Heart left ventricle (tissue), 16 donors: ENCODE results near the gene FYN. TPM values are rescaled to one million over a fixed set of nuclear protein-coding genes. Genes with fewer than 3 reads are reported as not detected.
A peak's percentile ranks its signal among the peaks of the same experiment; 100 is the strongest.

ENCODE experiments used
- ATAC-seq, 4 donors: fragments of 200-7000 bp; cut with Tn5 transposase; one replicate each; pipeline ENCODE4 v1.9.1; 2020 to 2022; ENCODE audit warnings: moderate library complexity in 4 of 4, mild to moderate bottlenecking in 3 of 4, moderate number of reproducible peaks in 1 of 4
- DNase-seq, 5 donors: peaks; one replicate each; pipeline ENCODE4 v3.0.0-alpha.2; 2020
- H3K27ac ChIP-seq, 12 donors: fragments of 200-600 bp; sonication (generic) in 4 of 12; one replicate each; pipeline versions ENCODE4 v1.5.0 to v1.8.0; 2016 to 2022; ENCODE audit warnings: mild to moderate bottlenecking in 2 of 12
- H3K27me3 ChIP-seq, 9 donors: fragments of 200-600 bp; sonication (generic) in 2 of 9; one replicate each; pipeline versions ENCODE4 v1.5.1 to v1.8.0; 2016 to 2022; ENCODE audit warnings: mild to moderate bottlenecking in 3 of 9
- H3K36me3 ChIP-seq, 9 donors: fragments of 200-600 bp; sonication (generic) in 2 of 9; one replicate each; pipeline versions ENCODE4 v1.5.0 to v1.8.0; 2018 to 2022; ENCODE audit warnings: mild to moderate bottlenecking in 2 of 9
- H3K4me1 ChIP-seq, 12 donors: fragments of 200-600 bp; sonication (generic) in 4 of 12; one replicate each; pipeline versions ENCODE4 v1.5.0 to v1.8.0; 2016 to 2022; ENCODE audit warnings: mild to moderate bottlenecking in 3 of 12
- H3K4me3 ChIP-seq, 12 donors: fragments of 200-600 bp; sonication (generic) in 4 of 12; one replicate each; pipeline versions ENCODE4 v1.5.0 to v1.8.0; 2017 to 2022; ENCODE audit warnings: mild to moderate bottlenecking in 9 of 12, moderate library complexity in 4 of 12
- H3K9me3 ChIP-seq, 12 donors: fragments of 200-600 bp; sonication (generic) in 4 of 12; one replicate each; pipeline versions ENCODE4 v1.5.0 to v1.8.0; 2016 to 2022; ENCODE audit warnings: mild to moderate bottlenecking in 1 of 12
- CTCF ChIP-seq, 12 donors: fragments of 200-600 bp; sonication (generic) in 4 of 12; IDR thresholded peaks; one replicate each; pipeline versions ENCODE4 v1.5.0 to v1.8.0; 2018 to 2022; ENCODE audit warnings: antibody characterized with exemption in 12 of 12, mild to moderate bottlenecking in 5 of 12
- POLR2A ChIP-seq, 2 donors: fragments of 450-650 bp; IDR thresholded peaks; one replicate each; pipeline ENCODE4 v1.6.1; 2017; ENCODE audit warnings: antibody characterized with exemption in 2 of 2, mild to moderate bottlenecking in 2 of 2, moderate library complexity in 2 of 2
- WGBS, 4 donors: extraction: QIAGEN DNeasy Blood & Tissue Kit in 2 of 4; methylation state at CpG; one replicate each; pipeline versions ENCODE4 v1.1.5 to v1.1.7; 2013 to 2018; 5-methylcytosine and 5-hydroxymethylcytosine counted together
- intact Hi-C, 10 donors: fragments of 100-400 bp; cut with DNase I; formaldehyde crosslinking; loops; one replicate each; pipeline versions ENCODE4 v1.11.1 to v1.14.2; 2022
- polyA plus RNA-seq, 2 donors: library from polyadenylated mRNA; stranded (reverse); fragments of 200-250 nt; gene quantifications; one replicate each; pipeline ENCODE4 v1.2.3, GENCODE V29; 2013
- total RNA-seq, 9 donors: library from RNA; depleted of rRNA in 2 of 9; stranded (reverse); fragments of >200 nt in 2 of 9; fragmentation: NEBNext Ultra II Directional in 3 of 9; extraction: Animal tissue kit (Norgen Biotek cat#: 25700) in 3 of 9; gene quantifications; one replicate each; pipeline versions ENCODE4 v1.1.0 to v1.2.4, GENCODE V29; 2016 to 2023
- donor health status: ischemic (EF 13 %, LVEDD 7.1; RV severe dilation, severe dysfunction).
- donor health status: healthy with polysubstance abuse.
- donor health status: DM: no; HTN: yes; CAD: no.
- donor health status: DM: no; HTN: no; CAD: no.
- donor health status: ischemic (EF 25% LVEDD 6.9; RV normal size, moderate dysfunction).
- donor health status: ischemic (EF 25% LVEDD 5.7; RV mildly dilated, moderate dysfunction).
- donor health status: healthy.
- donor health status: DM: yes; HTN: yes; CAD: no.
- donor health status: ischemic (EF 35%, LVEDD 5.7; RV mildly dilated, moderate dysfunction).
- donor health status: nonischemic (EF 11% LVEDD 7.7; RV severe dilation, severe dysfunction).
- donor health status: DM: yes; HTN: yes; CAD: no.
- donor health status: PGD.
- donor health status: ischemic (EF 29% LVEDD 5.4; RV normal size, mild dysfunction).
- donor health status: nonischemic (EF 23%, LVEDD 6.1; RV moderate dilation, normal function).

Gene FYN
- total and polyA plus RNA-seq, 11 donors, result 14.7 to 72.4 (median 52.3) TPM

DNA sequence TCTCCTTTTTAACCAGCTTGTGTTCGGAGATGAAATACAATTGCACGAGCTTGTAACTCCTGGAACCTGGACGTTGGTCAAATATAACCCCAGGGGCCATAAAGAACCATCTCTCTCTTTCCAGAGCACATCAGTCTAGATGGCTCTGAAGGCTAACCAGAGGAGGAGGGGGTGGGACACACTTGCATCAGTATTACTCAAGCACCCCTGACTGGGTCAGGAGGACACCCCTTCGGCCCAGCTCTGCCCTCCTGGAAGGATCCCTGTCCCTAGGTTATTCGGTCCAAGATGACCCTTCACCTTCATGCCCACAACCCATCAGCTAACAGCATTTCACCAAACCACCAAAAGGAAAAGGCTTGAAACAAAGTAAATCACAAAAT, 67.1 kb downstream of the FYN start:
- Histone ChIP-seq H3K4me1 (peaks cover 2 to 64% (median 31%) of the 10 kb centered on the region in 12 donors), H3K36me3 (peaks cover 0 to 10% (median 0%) of the 10 kb centered on the region in 9 donors), H3K27me3 (no peaks in the 10 kb centered on the region), H3K9me3 (no peaks in the 10 kb centered on the region), H3K4me3 (no peak overlapping the region), H3K27ac (peak overlapping the region in 1 of 12 donors; percentile 84)
- ATAC-seq, result no peak
- TF ChIP-seq CTCF (IDR thresholded peaks at IDR 0.05) (no peak), POLR2A (IDR thresholded peaks at IDR 0.05) (no peak)
- intact Hi-C loops, result loop anchor here in 2 of 10 donors (10.0 kb wide), 1 partner anchor 189 kb away; no protein-coding TSS in a partner anchor
- DNase-seq, result no peak
- WGBS, 4 donors, result 84 to 92% (median 86%) methylated on average over 5 of the region's 5 CpGs

DNA sequence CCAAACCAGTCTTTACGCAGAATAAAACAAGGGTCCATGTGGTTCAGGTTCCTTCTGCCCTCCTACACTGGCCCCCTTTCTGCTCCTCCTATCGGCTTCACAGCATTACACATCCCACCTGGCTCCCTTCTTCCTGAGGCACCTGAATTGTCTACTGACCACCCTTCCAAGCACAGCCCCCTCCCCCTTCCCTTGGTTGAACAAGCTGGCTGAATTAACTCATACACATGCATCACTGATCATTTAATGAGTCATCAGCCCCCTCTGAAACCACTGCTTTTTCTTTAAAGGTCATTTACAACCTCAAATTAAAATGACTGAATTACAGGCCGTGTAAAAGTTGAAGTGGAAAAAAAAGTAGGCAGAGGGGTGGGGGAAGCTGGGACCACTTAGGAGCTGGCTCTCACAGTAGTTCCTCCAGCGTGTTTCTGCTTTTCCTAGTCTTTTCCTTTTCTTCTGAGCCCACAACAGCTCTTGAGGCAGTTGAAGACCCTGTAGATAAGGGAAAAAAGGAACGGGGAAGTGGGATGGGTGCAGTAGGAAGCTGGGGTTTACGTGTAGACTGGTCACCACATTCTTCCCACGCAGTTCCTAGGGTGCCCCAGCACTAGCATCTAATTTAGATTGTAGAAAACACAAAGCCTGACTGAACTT, 67.6 kb downstream of the FYN start:
- DNase-seq, result no peak
- H3K4me3 ChIP-seq, result no peak overlapping the region
- TF ChIP-seq CTCF (IDR thresholded peaks at IDR 0.05) (no peak), POLR2A (IDR thresholded peaks at IDR 0.05) (no peak)
- peaks cover 2 to 63% (median 32%) of the 10 kb centered on the region in 12 donors for H3K4me1 ChIP-seq
- WGBS, 4 donors, result 74 to 82% (median 79%) methylated on average over 7 of the region's 7 CpGs
- H3K36me3 ChIP-seq, result peaks cover 0 to 10% (median 0%) of the 10 kb centered on the region in 9 donors
- intact Hi-C loops, result loop anchor here in 2 of 10 donors (10.0 kb wide), 1 partner anchor 189 kb away; no protein-coding TSS in a partner anchor
- no peaks in the 10 kb centered on the region for H3K9me3 ChIP-seq
- H3K27me3 ChIP-seq, result no peaks in the 10 kb centered on the region
- H3K27ac ChIP-seq, result peak overlapping the region in 4 of 12 donors; percentile 11 to 84 (median 46)
- ATAC-seq, result peak in 1 of 4 donors; percentile 34

DNA sequence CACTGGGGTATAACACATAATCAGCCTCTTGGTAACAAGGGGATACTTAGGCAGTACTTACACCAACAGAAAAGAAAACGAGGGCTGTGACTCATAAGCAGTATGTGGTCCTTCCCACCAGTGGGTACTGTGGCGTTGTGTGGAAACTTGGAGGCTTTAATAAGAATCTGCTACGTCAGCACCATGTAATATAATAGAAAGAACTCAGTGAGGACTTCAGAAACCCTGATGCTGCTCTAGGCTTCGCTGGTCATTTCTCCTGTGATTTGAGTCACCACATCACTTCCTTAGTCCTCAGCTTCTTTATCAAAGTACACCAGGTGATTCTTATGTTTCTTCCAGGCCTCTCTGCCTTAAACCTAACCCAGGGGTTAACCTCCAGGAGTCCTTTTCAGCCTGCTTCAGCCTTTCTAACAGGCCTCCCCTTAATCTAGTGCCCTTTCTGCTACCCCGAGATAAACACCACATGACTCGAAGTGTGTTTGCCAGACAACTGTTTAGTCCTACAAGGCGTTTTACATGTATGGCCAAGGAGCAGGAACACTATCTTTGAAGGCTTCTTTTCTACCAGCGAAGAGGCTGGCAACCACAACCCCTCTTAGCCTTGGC, 68.5 kb downstream of the FYN start:
- TF ChIP-seq POLR2A (IDR thresholded peaks at IDR 0.05), result no peak
- TF ChIP-seq CTCF (IDR thresholded peaks at IDR 0.05), result peak in 4 of 12 donors; percentile 6 to 28 (median 14)
- Histone ChIP-seq H3K27me3 (no peaks in the 10 kb centered on the region), H3K27ac (peak overlapping the region in 10 of 12 donors; percentile 13 to 84 (median 44)), H3K4me3 (no peak overlapping the region), H3K9me3 (no peaks in the 10 kb centered on the region), H3K36me3 (peaks cover 0 to 10% (median 0%) of the 10 kb centered on the region in 9 donors), H3K4me1 (peaks cover 2 to 67% (median 37%) of the 10 kb centered on the region in 12 donors)
- 42 to 60% (median 50%) methylated on average over 8 of the region's 8 CpGs for WGBS, 4 donors
- intact Hi-C loops, result loop anchor here in 2 of 10 donors (5.0 to 10.0 kb wide), 2 partner anchors 82 to 190 kb away; no protein-coding TSS in a partner anchor
- DNase-seq (no peak), ATAC-seq (peak; percentile 57 to 75 (median 68))

- WGBS, 4 donors, result 48 to 65% (median 55%) methylated on average over 5 of the region's 5 CpGs
- H3K27ac ChIP-seq, result peak overlapping the region; percentile 26 to 84 (median 48)
- H3K36me3 ChIP-seq, result peaks cover 0 to 5% (median 0%) of the 10 kb centered on the region in 9 donors
- H3K4me3 ChIP-seq, result peak overlapping the region in 2 of 12 donors; percentile 2 to 16
- no peaks in the 10 kb centered on the region for H3K27me3 ChIP-seq
- no peaks in the 10 kb centered on the region for H3K9me3 ChIP-seq
- ATAC-seq (peak in 1 of 4 donors; percentile 45), DNase-seq (no peak)
- intact Hi-C loops, result loop anchor here in 2 of 10 donors (5.0 to 10.0 kb wide), 2 partner anchors 82 to 191 kb away; no protein-coding TSS in a partner anchor
- H3K4me1 ChIP-seq, result peaks cover 2 to 74% (median 39%) of the 10 kb centered on the region in 12 donors
- TF ChIP-seq POLR2A (IDR thresholded peaks at IDR 0.05) (no peak), CTCF (IDR thresholded peaks at IDR 0.05) (no peak)
Measured at GRCh38 chr6:111803804-111804203, 69.4 kb downstream of the FYN start.
